Amniotic stem cell (primary cell): ENCODE measurements around the gene CACNA1G.

Source experiments
- DNase-seq: peaks from one replicate; lab custom pipeline; 2025; lab: John Stamatoyannopoulos, UW

The CACNA1G gene

DNA sequence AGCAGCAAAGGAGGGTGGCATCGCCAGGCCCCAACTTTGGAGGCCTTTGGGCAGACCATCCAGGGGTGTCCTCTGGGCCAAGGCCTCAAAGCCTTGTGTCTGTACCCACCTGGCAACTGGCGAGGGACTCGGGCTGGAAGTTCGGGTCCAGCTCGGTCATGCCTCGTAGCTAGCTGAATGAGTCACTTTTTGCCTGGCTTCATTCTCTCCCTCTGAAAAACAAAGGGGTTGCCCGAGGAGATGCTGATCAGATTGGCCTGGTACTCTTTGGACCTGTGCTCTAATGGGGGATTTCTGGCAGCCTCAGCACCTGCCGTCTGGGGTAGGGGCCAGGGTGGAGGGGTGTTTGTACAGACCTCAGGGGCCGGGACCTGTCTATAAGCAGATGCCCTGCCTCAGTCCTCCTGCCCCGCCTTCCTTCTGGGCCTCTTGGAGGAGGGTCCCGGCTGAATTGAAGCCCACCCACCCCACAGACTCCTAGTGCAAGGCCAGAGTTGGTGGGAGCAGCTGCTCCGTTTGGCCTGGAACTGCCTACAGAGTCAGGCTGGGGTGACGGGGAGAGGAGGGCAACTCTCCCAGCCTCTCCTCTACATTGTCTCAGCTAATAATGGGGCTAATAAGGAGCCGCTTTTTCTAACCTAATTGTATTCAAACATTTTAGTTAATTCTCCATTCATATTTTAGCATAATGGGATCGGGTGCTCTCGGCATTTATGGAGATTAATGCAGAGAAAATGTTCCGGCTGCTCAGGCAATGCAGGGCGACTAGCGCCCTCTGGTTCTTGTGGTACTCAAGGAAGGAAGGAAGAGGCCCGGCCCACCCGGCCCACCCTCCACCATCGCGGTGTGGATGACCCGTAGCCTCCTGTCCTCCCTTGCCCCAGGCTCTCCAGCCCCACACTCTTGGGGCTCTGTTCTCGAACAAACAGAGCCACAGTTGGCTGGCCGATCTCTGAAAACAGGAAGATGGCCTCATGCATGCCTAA, 52.8 kb downstream of the CACNA1G start:
- no peak for DNase-seq

DNA sequence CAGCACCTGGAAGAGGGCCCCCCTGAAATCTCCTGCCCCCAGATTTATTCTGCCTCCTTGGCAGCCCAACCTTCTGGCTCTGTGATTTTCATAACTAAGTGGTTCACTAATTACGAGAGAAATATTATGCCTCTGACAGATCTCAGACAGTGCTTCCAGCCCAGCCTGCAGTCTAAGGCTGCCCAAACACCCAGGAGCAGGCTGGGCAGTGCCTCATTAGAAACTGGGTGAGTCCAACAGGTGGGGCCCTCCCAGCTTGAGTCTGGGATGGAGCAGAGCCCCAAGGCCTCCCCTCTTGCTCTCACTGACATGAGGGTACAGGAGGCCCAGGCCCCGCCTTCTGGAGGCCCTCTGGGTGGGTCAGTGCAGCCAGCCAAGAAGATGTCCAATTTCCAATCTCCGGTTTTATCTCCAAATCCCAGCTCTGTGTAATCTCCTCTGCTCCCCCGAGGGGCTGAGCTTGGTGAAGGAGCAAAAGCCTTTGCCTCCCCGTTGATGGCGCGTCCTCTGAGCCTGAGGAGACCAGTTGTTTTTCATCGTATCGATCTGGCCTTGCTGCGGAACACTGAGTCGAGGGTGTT, 54.0 kb downstream of the CACNA1G start:
- no peak for DNase-seq

DNA sequence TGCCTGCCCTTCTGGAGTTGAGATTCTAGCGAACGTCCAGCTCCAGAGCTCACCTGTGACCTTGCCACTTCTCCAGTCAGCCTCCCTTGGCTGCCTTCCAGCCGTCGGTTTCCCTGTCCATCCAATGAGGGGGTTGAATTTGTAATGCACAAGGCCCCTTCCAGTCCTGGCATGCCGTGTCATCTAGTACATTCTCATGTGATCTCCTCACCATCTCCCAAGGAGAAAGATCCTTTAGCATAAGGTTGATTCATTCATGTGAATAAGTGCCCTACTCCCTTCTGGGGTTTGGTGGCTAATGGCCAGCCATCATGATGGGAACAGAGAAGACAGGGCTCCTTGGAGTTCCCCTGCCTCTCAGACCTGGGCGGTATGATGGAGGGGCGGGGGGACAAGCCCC, 55.3 kb downstream of the CACNA1G start:
- no peak for DNase-seq

DNA sequence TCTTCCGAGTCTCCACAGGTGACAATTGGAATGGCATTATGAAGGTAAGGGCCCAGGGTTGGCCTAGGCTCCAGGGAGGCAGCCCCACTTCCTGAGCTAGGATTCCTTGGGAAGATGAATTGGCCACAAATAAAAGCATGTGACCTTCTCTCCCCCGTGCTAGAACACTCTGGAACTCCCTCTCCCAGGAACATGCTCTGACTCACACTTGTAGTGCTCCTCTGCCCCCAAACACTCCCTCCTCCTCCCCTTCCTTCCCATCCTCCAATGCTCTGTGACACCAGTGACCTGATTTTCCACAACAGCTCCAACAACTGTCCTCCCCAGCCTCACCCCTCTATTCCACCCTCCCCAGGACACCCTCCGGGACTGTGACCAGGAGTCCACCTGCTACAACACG, 57.8 kb downstream of the CACNA1G start:
- no peak for DNase-seq

DNA sequence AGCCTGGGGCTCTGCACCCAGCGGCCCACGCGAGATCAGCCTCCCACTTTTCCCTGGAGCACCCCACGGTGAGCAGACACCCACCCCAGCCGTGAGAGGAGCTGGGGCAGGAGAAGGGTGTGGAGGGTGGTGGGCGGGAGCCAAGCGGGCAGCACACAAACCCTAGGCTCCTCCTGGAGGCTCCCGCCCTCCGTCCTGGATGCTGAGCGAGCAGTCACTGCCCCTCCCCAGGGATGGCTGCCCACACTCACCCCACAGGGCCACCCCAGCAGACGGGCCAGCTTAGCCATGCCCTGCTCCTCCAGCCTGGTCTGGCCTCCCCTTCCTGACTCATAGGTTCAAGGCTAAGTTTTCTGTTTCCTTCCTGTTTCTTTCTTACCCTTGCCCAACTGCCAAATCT, 58.4 kb downstream of the CACNA1G start:
- DNase-seq = no peak

DNA sequence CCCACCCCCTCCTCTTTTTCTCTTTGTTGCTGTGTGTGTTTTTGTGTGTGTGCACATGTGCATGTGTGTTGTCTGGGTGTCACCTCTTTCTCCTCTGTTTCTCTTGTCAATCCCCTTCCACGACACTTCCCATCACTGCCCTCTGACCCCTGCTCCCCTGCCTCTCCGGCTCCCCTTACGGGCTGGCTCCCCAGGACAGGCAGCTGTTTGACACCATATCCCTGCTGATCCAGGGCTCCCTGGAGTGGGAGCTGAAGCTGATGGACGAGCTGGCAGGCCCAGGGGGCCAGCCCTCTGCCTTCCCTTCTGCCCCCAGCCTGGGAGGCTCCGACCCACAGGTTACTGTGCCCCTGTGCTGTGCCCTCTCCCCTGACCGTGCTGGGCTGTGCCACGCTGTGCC, 59.0 kb downstream of the CACNA1G start:
- DNase-seq = no peak

DNA sequence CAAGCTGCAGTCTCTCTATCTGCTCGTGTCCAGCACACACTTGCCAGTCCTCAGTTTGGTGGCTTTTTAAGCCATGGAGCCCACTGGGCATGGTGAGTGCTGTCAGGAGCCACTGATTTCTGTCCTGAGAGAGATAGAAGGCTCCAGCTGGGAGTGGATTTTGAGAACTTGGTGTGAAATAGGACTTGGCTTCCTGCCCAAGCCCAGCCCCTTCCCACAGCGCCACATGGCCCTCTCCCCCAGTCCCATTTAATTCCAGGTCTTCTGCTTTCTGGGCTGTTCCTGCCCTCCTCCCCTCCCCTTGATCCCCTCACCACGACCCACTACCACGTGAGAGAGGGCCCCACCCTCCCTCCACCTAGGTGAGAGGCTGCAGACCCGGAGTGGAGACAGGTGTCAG, 59.7 kb downstream of the CACNA1G start:
- no peak for DNase-seq

DNA sequence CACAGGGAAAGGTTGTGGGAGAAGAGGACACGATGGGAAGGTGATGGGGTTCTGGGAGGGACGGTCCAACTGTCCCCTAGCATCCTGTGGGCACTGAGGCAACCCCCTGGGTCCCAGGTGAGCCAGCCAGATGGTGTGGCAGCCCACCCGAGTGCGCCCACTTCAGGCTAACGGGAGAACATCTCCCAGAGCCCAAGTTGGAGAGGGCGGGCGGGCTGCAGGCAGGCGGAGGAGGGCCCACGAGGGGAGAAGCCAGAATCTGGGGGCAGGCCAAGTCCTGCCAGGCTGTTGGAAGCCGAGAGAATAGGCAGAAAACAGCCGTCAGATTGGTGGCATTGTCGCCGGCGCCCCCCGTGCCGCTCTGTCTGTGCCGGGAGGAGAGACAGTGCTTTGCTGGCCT, 60.3 kb downstream of the CACNA1G start:
- no peak for DNase-seq

DNA sequence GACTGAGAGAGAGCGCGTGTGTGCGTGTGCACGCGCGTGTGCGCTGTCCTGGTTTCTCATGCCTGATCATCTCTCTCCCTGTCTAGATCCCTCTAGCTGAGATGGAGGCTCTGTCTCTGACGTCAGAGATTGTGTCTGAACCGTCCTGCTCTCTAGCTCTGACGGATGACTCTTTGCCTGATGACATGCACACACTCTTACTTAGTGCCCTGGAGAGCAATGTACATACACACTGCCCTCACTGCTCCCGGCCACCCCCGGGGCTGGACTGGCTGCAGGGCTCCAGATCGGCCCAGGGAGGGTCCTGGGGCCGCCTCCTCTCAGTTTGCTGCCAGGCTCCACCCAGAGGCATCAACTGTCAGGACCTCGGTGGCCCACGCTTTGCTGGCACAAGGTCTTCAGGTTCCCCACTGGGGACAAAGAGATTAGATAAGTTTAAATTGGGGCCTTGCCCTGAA, 61.1 kb downstream of the CACNA1G start:
- DNase-seq = no peak

DNA sequence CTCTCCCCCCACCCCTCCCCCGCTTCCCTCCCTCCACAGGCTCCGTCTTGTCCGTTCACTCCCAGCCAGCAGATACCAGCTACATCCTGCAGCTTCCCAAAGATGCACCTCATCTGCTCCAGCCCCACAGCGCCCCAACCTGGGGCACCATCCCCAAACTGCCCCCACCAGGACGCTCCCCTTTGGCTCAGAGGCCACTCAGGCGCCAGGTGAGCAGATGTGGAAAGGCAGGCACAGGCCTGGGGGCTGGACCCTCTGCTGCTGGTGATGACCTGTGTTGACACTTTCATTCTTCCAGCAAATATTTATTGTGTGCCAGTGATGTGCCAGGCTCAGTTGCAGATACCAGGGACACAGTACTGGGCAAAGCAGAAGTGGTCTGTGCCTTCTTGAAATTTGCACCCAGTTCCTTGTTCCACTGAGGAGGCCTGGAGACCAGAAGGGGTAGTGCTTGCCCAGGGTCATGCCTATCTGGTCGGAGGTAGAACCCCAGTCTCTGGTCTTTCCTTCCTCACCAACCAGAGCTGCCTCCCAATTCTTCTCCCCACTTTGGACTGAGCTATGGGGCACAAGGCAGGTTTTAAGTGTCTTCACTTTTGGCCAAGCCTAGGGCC, 63.9 kb downstream of the CACNA1G start:
- DNase-seq = no peak

DNA sequence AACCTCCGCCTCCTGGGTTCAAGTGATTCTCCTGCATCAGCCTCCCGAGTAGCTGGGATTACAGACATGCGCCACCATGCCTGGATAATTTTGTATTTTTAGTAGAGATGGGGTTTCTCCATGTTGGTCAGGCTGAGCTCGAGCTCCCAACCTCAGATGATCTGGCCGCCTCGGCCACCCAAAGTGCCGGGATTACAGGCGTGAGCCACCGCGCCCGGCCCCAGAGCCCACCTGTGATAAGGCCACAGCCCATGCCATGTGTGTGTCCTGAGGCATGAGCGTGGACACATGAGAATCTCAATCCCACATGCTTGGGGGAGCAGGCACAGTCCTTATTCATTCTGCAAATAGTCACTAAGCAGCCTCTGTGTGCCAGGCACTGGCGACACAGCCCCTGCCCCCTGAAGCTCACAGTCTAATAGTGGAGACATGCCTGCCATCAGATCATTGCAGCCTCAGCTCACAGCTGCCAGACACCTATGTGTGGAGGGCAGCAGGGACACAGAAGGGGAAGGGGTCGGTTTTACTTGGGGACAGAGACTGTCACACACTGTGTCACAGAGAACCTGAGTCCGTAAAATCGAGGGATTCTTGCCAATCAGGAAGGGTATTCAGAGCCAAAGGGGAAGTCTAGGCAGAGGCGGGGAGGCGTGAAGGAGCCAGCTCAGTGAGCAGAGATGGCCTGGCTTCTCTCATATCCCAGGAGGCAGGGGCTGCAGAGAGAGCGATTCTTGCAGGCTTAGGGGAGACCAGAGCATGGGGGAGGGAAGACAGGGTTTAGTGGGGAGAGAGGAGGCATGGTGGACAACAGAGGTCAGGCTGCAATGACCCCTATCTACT, 64.7 kb downstream of the CACNA1G start:
- no peak for DNase-seq

DNA sequence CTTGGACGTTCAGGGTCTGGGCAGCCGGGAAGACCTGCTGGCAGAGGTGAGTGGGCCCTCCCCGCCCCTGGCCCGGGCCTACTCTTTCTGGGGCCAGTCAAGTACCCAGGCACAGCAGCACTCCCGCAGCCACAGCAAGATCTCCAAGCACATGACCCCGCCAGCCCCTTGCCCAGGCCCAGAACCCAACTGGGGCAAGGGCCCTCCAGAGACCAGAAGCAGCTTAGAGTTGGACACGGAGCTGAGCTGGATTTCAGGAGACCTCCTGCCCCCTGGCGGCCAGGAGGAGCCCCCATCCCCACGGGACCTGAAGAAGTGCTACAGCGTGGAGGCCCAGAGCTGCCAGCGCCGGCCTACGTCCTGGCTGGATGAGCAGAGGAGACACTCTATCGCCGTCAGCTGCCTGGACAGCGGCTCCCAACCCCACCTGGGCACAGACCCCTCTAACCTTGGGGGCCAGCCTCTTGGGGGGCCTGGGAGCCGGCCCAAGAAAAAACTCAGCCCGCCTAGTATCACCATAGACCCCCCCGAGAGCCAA, 65.6 kb downstream of the CACNA1G start:
- peak; percentile 58 for DNase-seq

DNA sequence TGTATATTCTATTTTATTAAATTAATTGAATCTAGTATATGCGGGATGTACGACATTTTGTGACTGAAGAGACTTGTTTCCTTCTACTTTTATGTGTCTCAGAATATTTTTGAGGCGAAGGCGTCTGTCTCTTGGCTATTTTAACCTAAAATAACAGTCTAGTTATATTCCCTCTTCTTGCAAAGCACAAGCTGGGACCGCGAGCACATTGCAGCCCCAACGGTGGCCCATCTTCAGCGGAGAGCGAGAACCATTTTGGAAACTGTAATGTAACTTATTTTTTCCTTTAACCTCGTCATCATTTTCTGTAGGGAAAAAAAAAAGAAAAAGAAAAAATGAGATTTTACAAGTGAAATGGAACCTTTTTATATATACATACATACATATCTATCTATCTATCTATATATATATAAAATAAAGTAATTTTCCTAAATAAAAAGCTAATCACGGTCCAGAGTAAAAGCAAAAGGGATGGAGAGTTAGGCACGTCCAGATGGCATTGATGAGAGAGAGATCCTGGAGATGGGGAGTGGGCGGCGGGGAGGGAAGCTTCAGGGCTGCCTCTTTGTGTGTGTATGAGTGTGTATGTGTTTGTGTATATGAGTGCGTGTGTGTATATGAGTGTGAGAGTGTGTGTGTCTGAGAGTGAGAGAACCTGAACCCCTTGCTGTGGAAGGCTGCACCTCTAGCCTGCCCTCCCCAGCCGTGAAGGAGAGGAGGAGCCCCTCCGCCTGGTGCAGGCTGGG, 66.7 kb downstream of the CACNA1G start:
- DNase-seq = no peak

DNA sequence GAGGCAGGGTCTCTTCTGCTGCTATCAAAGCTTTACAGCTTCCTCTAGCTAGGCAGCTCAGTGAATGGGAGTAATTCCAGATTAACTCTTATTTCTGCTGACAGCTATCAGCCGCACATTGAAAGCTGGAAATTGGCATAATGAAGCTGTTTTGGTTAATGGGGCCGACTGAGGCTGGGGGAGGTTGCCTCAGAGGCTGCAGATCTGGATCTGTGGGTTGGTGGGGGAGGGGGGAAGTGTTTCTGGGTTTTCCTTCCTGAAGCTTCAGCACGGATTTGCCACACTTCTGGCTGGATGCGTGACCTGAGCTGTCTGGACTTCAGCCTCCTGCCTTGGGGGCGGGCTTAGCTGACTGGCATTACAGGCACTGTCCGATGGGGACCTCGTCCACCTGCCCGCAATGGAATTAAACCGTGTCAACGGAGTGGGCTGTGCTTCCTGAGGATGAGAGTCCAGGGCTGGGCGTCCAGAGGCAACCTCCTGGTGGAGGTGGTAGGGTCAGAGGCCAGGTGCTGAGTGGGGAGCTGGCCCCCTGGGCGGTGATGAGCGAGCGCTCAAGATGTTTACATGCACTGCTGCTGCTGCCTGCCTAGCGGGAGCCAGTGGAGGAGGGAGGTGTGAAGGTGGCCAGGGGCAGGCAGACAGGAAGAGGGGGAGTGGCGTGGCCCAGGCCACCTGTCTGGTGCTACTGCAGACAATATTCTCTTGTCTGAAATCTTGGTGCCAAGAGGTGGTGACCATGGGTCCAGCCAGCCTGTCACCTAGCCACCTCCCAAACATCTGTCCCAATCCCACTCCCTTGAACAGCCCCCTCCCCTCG, 67.5 kb downstream of the CACNA1G start:
- DNase-seq = no peak

DNA sequence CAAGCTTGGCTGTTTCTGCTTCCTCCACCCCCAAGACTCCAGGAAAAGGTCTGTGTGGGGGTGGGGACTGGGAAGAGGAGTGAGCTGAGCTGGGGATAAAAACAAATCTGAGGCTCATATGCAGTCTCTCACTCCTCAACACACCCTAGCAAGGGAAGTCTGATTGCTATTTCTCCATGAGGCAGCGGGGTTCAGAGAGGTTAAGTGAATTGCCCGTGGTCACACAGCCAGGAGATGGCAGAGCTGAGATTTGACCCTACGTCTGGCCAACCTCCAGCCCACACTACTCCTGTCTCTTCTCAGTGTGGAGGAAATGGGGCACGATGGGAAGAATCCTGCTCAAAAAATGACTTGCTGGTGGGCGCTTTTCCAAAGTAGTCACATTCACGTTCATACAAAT, 69.4 kb downstream of the CACNA1G start:
- no peak for DNase-seq

DNA sequence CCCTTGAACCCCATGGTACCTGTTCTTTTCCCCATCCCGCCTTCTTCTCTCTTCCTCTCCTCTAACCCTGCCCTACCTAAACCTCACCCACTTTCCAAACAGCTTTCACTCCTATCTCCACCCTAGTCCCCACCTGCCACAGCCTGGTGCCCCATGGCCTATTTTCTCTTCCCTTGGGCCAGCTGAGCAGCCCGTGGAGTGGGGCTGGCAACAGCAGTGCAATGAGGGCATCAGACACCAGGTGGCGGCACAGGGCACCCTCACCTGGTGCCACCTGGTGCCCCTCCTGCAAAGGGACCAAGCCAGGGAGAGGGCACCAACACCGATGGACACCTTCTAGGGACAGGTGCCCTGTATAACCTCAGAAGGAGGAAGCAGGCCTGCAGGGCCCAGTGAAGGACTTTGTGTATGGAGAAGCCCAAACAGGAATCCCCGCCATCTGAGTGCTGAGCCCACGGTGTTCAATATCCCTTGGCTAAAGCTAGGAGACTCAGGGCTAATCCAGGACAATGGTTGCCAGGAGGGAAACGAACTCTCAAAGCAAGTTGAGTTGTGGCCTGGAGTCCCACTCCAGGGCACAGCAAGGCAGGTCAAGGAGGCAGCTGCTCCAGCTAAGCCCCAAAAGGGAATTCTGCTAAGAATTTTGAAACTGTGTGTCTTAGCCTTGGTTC, 70.1 kb downstream of the CACNA1G start:
- DNase-seq = no peak

DNA sequence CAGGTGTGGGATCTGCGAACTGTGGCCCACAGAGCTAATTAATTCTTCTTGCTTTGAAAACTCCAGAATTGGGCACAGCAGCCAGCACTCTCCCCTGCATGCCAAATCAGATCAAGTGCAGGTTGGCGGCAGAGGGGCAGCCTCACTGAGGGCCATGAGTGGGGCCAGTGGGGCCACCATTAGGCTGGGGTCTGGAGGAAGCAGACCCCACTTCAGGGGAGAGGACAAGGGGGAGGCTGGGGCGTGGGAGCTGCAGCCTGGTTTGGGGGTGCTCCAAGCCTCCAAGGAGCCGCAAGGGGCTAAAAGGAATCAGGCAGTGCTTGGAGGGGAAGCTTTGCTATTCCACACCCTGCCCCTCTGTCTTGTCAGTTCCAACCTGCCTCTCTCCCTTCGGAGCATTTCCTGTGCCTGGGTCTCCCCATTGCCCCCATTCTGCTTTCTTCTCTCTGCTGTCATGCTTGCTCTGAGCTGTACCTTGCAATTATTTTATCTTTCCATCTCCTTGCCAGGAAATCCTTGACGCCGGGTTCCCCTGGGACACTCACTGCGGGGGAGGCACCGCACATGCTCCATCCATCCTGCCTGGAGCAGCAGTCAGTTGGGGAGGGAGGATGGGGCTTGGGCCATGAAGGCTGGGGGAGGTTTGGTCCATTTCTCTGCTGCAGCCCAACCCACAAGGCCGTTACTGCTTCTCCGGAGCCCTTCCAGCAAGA, 70.8 kb downstream of the CACNA1G start:
- DNase-seq = no peak

DNA sequence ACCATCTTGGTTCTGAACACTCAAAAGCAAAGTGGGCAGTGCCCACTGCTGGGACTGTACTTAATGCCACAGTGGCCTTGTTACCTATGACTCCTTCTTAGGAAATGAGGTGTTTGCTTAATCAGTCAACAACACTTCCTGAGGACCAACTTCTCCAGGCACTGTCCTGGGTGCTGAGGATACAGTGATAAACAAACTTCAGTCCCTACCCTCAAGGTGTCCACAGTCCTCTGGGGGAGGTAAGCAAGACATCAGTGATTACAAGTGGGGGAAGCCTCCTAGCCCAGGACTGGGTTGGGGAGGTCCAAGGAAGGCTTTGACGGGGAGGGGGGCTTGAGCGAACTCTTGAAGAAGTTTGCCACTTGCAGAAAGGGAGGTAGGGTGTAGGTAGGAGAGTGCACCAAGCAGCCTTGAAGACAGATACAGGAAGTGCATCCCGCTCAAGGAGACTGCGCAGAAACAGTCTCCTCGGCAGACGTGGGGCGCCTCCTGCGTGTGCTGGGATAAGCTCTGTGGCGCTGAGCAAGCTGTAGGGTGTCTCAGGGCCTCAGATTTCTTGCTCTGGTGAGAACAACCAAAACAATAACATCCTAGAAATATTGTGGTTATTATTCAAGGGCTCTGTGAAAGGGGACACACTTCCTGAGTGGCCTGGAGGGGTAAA, 71.5 kb downstream of the CACNA1G start:
- no peak for DNase-seq
